H1 (cell line): ENCODE measurements around the gene BRCA1. TPM values are rescaled to one million over a fixed set of nuclear protein-coding genes. Genes with fewer than 3 reads are reported as not detected.

Experiments used
- CTCF ChIA-PET: fragments of 300-600 bp; sonication (Branson Sonifier 250); formaldehyde crosslinking; loops from one replicate; lab custom pipeline; 2021; ENCODE audit not compliant: partially characterized antibody; lab: Charles Lee
- POLR2A ChIA-PET: fragments of 300-600 bp; sonication (Branson Sonifier 250); formaldehyde crosslinking; loops from one replicate; lab custom pipeline; 2021; ENCODE audit warnings: inconsistent platforms; ENCODE audit not compliant: partially characterized antibody; lab: Charles Lee
- DNase-seq, 2 experiments: peaks; one replicate each; pipeline versions ENCODE4 v3.0.0 to v3.0.0-alpha.2; 2010 to 2022; ENCODE audit warnings: low spot score in 2 of 2, low read depth in 1 of 2, mixed read lengths in 1 of 2
- FAIRE-seq: peaks from 2 replicates; lab custom pipeline; 2011; peaks lifted over from hg19 to GRCh38; lab: Jason Lieb, UNC
- H2AFZ ChIP-seq: 2 replicates; pipeline ENCODE4 v1.8.1; 2012; ENCODE audit warnings: low read length, inconsistent platforms
- H2AK5ac ChIP-seq: 2 replicates; pipeline ENCODE4 v1.6.1; 2013; ENCODE audit warnings: low read depth, low read length
- H2BK120ac ChIP-seq: replicated peaks from 2 replicates; pipeline ENCODE3; 2013; ENCODE audit warnings: low read depth, low read length, inconsistent platforms
- H2BK12ac ChIP-seq: 2 replicates; pipeline ENCODE4 v1.6.1; 2013; ENCODE audit warnings: low read depth, low read length
- H2BK15ac ChIP-seq: 2 replicates; pipeline ENCODE4 v1.6.1; 2013; ENCODE audit warnings: low read length
- H2BK20ac ChIP-seq: 2 replicates; pipeline ENCODE4 v1.6.1; 2013; ENCODE audit warnings: low read length
- H2BK5ac ChIP-seq: 2 replicates; pipeline ENCODE4 v1.6.1; 2013; ENCODE audit warnings: low read depth, low read length
- H3K14ac ChIP-seq: 2 replicates; pipeline ENCODE4 v1.6.1; 2013; ENCODE audit warnings: inconsistent platforms; ENCODE audit not compliant: insufficient read length
- H3K18ac ChIP-seq: 2 replicates; pipeline ENCODE4 v1.6.1; 2013; ENCODE audit warnings: low read length; ENCODE audit errors: extremely low read depth
- H3K23ac ChIP-seq: 2 replicates; pipeline ENCODE4 v1.6.1; 2013; ENCODE audit warnings: inconsistent platforms; ENCODE audit not compliant: insufficient read length
- H3K23me2 ChIP-seq: 2 replicates; pipeline ENCODE4 v1.6.1; 2013; ENCODE audit warnings: low read depth, low read length
- H3K27ac ChIP-seq: 2 replicates; pipeline ENCODE4 v1.6.1; 2011; ENCODE audit warnings: low read depth, low read length, inconsistent platforms
- H3K27me3 ChIP-seq, 4 experiments: replicated peaks in 1 of 4; 1 replicate in 1 of 4; 2 replicates in 3 of 4; pipeline versions ENCODE4 v1.6.1 to v1.8.1; 2011 to 2013; ENCODE audit warnings: low read length in 3 of 4, mild to moderate bottlenecking in 3 of 4, inconsistent platforms in 2 of 4, mixed read lengths in 2 of 4, moderate library complexity in 1 of 4; ENCODE audit not compliant: control insufficient read depth in 3 of 4, insufficient read depth in 3 of 4; ENCODE audit errors: extremely low read depth in 1 of 4
- H3K36me3 ChIP-seq, 4 experiments: 2 replicates each; pipeline versions ENCODE4 v1.6.1 to v1.8.1; 2011 to 2013; ENCODE audit warnings: mild to moderate bottlenecking in 4 of 4, low read length in 3 of 4, moderate library complexity in 2 of 4, control low read depth in 1 of 4, inconsistent platforms in 1 of 4; ENCODE audit not compliant: insufficient read depth in 4 of 4, control insufficient read depth in 2 of 4
- H3K4ac ChIP-seq: replicated peaks from 2 replicates; pipeline ENCODE3; 2013; ENCODE audit warnings: low read length, low read depth, mixed read lengths, inconsistent platforms; ENCODE audit not compliant: insufficient read length
- H3K4me1 ChIP-seq, 4 experiments: replicated peaks in 1 of 4; 1 replicate in 1 of 4; 2 replicates in 3 of 4; pipeline versions ENCODE4 v1.6.1 to v1.8.1; 2011 to 2013; ENCODE audit warnings: low read length in 3 of 4, inconsistent platforms in 2 of 4, mixed read lengths in 1 of 4; ENCODE audit not compliant: insufficient read depth in 4 of 4, control insufficient read depth in 3 of 4
- H3K4me2 ChIP-seq, 2 experiments: 2 replicates each; pipeline versions ENCODE4 v1.6.1 to v1.8.1; 2011 to 2013; ENCODE audit warnings: low read depth in 2 of 2, low read length in 2 of 2, control low read depth in 1 of 2, inconsistent platforms in 1 of 2, mild to moderate bottlenecking in 1 of 2; ENCODE audit not compliant: insufficient read depth in 1 of 2
- H3K4me3 ChIP-seq, 4 experiments: fragments of 200-600, 300-600 bp in 1 of 4; sonication (generic), shearing (Covaris generic), sonication (Bioruptor Twin) in 1 of 4; 2 replicates each; pipeline versions ENCODE4 v1.5.1 to v1.8.1; 2011 to 2016; ENCODE audit warnings: low read length in 4 of 4, low read depth in 3 of 4, control low read depth in 2 of 4, inconsistent platforms in 2 of 4, mild to moderate bottlenecking in 2 of 4, mixed read lengths in 1 of 4, moderate library complexity in 1 of 4; ENCODE audit not compliant: insufficient read depth in 2 of 4; ENCODE audit errors: extremely low read depth in 1 of 4
- H3K56ac ChIP-seq: replicated peaks from 2 replicates; pipeline ENCODE3; 2013; ENCODE audit warnings: low read depth, mild to moderate bottlenecking, mixed read lengths, low read length, inconsistent platforms; ENCODE audit not compliant: insufficient read length
- H3K79me1 ChIP-seq: 2 replicates; pipeline ENCODE4 v1.6.1; 2013; ENCODE audit warnings: low read depth, low read length, control low read depth
- H3K79me2 ChIP-seq, 2 experiments: 2 replicates each; pipeline versions ENCODE4 v1.6.1 to v1.8.1; 2012 to 2013; ENCODE audit warnings: low read length in 2 of 2, mild to moderate bottlenecking in 2 of 2, inconsistent platforms in 1 of 2; ENCODE audit not compliant: insufficient read depth in 2 of 2, control insufficient read depth in 1 of 2
- H3K9ac ChIP-seq, 4 experiments: replicated peaks in 1 of 4; 1 replicate in 1 of 4; 2 replicates in 3 of 4; pipeline versions ENCODE4 v1.6.1 to v1.8.1; 2011 to 2013; ENCODE audit warnings: low read depth in 3 of 4, low read length in 3 of 4, control low read depth in 2 of 4, mild to moderate bottlenecking in 2 of 4, moderate library complexity in 2 of 4, inconsistent platforms in 1 of 4; ENCODE audit errors: extremely low read depth in 1 of 4
- H3K9me3 ChIP-seq, 2 experiments: 2 replicates each; pipeline versions ENCODE4 v1.6.1 to v1.8.1; 2012 to 2013; ENCODE audit warnings: mild to moderate bottlenecking in 2 of 2, moderate library complexity in 2 of 2, control low read depth in 1 of 2, inconsistent platforms in 1 of 2, low read depth in 1 of 2, low read length in 1 of 2, mixed read lengths in 1 of 2; ENCODE audit not compliant: insufficient read depth in 2 of 2
- H4K20me1 ChIP-seq, 2 experiments: replicated peaks in 1 of 2; 2 replicates each; pipeline versions ENCODE3 to v1.8.1; 2011 to 2013; ENCODE audit warnings: inconsistent platforms in 2 of 2, low read length in 2 of 2, mild to moderate bottlenecking in 1 of 2; ENCODE audit not compliant: insufficient read depth in 2 of 2, control insufficient read depth in 1 of 2
- H4K5ac ChIP-seq: 2 replicates; pipeline ENCODE4 v1.6.1; 2013; ENCODE audit warnings: low read length, low read depth, mixed read lengths, inconsistent platforms; ENCODE audit not compliant: insufficient read length
- H4K8ac ChIP-seq: 2 replicates; pipeline ENCODE4 v1.8.0; 2013; ENCODE audit warnings: mild to moderate bottlenecking, moderate library complexity, low read length, inconsistent platforms; ENCODE audit not compliant: insufficient read depth; ENCODE audit errors: extremely low read depth
- H4K91ac ChIP-seq: replicated peaks from 2 replicates; pipeline ENCODE3; 2013; ENCODE audit warnings: low read length, mixed read lengths, inconsistent platforms; ENCODE audit not compliant: insufficient read length
- CHD2 ChIP-seq: IDR thresholded peaks from 2 replicates; pipeline ENCODE4 v1.6.1; 2012; ENCODE audit warnings: low read length, improper control_type of control experiment
- HDAC6 ChIP-seq: IDR thresholded peaks from one replicate; pipeline ENCODE4 v1.7.1; 2012; ENCODE audit warnings: low read depth, mild to moderate bottlenecking, inconsistent platforms, low read length, moderate library complexity
- RFX5 ChIP-seq: IDR thresholded peaks from 2 replicates; pipeline ENCODE4 v1.6.1; 2011; ENCODE audit warnings: low read depth, low read length, improper control_type of control experiment, borderline replicate concordance
- ZNF274 ChIP-seq: IDR thresholded peaks from 2 replicates; pipeline ENCODE4 v1.7.0; 2012; ENCODE audit warnings: low read length, borderline replicate concordance; ENCODE audit errors: extremely low read depth
- WGBS, 2 experiments: shearing (Covaris generic) in 1 of 2; methylation state at CpG; one replicate each; pipeline versions ENCODE4 v1.1.6 to v1.1.7; 2013 to 2015; ENCODE audit warnings: low lambda C conversion rate in 2 of 2, mixed read lengths in 2 of 2, inconsistent platforms in 1 of 2, low coverage in 1 of 2, missing lambda C conversion rate in 1 of 2; ENCODE audit not compliant: insufficient replicate concordance in 2 of 2, insufficient coverage in 1 of 2, insufficient read length in 1 of 2; ENCODE audit errors: extremely low coverage in 1 of 2, missing lambda C conversion rate in 1 of 2; 5-methylcytosine and 5-hydroxymethylcytosine counted together
- polyA plus RNA-seq, 7 experiments: library from polyadenylated mRNA; depleted of rRNA in 3 of 7; stranded (reverse) in 5 of 7; unstranded in 2 of 7; fragments of >200 nt in 5 of 7; fragments of 200-250 nt in 2 of 7; gene quantifications; 1 replicate in 5 of 7; 2 replicates in 1 of 7; 4 replicates in 1 of 7; pipeline versions ENCODE4 v1.2.1 to v1.2.3, GENCODE V29; 2011 to 2013; ENCODE audit warnings: missing spikeins in 2 of 7, mixed read lengths in 2 of 7
- total RNA-seq: library from RNA; stranded (reverse); fragmentation: NEBNext Ultra II Directional; extraction: Animal tissue kit (Norgen Biotek cat#: 25700); gene quantifications from 2 replicates; pipeline ENCODE4 v1.2.1, GENCODE V29; 2021

Gene BRCA1
- total and polyA plus RNA-seq, 2 of the 8 experiments (the other 6 are each of a cell fraction or from before 2014, with no cell fraction given), result 30.7 to 39.2 TPM

DNA sequence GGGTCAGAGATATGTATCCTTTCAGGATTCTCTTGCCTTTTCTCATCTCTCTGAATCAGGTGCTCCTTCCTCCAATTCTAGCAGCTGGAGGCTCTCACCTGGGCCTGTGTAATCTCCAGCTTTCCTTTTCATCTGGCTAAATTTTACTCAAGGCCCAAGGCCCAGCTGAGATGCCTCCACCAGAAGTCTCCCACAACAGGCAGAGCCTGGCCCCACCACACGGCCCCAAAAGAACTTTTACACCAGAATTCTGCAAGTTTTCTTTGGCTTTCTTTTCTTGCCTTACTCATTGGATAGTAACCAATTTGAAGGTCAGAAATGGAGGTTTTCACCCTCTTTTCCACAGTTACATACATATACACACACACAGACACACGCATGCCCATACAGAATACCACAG, 85.5 kb downstream of the BRCA1 start:
- WGBS, 2 experiments, result 94% methylated on average over 2 of the region's 2 CpGs; no CpG with 5 or more reads in 1 of the 2 experiments
- 0 out of 2 replicates have a peak overlapping the region, but pooled peaks have one; percentile 5 for H2BK20ac ChIP-seq
- no peak overlapping the region for H3K4me2 ChIP-seq
- H3K27ac ChIP-seq, result no peak overlapping the region
- H2BK5ac ChIP-seq, result peak overlapping the region; percentile 29; the same call in 1 of the 2 replicates
- no peak overlapping the region for H3K4ac ChIP-seq
- no peaks in the 10 kb centered on the region for H4K20me1 ChIP-seq
- H3K9me3 ChIP-seq, result no peaks in the 10 kb centered on the region
- no peak overlapping the region for H2AK5ac ChIP-seq
- H4K91ac ChIP-seq, result peak overlapping the region; percentile 31
- H3K9ac ChIP-seq, result no peak overlapping the region
- DNase-seq (no peak), FAIRE-seq (no peak)
- H3K27me3 ChIP-seq, result no peaks in the 10 kb centered on the region
- no peak overlapping the region for H3K23ac ChIP-seq
- H2BK12ac ChIP-seq, result no peak overlapping the region; the same call in 1 of the 2 replicates
- no peak overlapping the region for H2BK15ac ChIP-seq
- no peak overlapping the region; the same call in 1 of the 2 replicates for H4K8ac ChIP-seq
- H2BK120ac ChIP-seq, result no peak overlapping the region
- H3K18ac ChIP-seq, result no peak overlapping the region; the same call in 1 of the 2 replicates
- H3K36me3 ChIP-seq, result no peaks in the 10 kb centered on the region
- peaks cover 4 to 47% (median 36%) of the 10 kb centered on the region in 4 experiments for H3K4me1 ChIP-seq
- no peak overlapping the region for H3K56ac ChIP-seq
- no peaks in the 10 kb centered on the region for H3K79me2 ChIP-seq
- no peak overlapping the region for H4K5ac ChIP-seq
- no peak overlapping the region for H3K4me3 ChIP-seq
- no peak overlapping the region for H2AFZ ChIP-seq
- ChIA-PET CTCF (interaction anchor here (1.5 kb wide), 1 partner anchor 11 kb away, joined by 5 read pairs; no protein-coding TSS in a partner anchor), POLR2A (interaction anchor here (1.1 to 5.6 kb wide), 2 partner anchors 17 to 38 kb away, joined by 4 to 61 read pairs; partner anchors contain the start of genes RND2 and VAT1)
- peaks cover 2% of the 10 kb centered on the region; the same call in 1 of the 2 replicates for H3K23me2 ChIP-seq
- no peaks in the 10 kb centered on the region for H3K79me1 ChIP-seq
- H3K14ac ChIP-seq, result no peak overlapping the region
- TF ChIP-seq CHD2 (no peak), HDAC6 (no peak), RFX5 (no peak), ZNF274 (no peak)
